ENCODE measurements around the gene TXNDC15.

- TF ChIP-seq, protein P1, sequence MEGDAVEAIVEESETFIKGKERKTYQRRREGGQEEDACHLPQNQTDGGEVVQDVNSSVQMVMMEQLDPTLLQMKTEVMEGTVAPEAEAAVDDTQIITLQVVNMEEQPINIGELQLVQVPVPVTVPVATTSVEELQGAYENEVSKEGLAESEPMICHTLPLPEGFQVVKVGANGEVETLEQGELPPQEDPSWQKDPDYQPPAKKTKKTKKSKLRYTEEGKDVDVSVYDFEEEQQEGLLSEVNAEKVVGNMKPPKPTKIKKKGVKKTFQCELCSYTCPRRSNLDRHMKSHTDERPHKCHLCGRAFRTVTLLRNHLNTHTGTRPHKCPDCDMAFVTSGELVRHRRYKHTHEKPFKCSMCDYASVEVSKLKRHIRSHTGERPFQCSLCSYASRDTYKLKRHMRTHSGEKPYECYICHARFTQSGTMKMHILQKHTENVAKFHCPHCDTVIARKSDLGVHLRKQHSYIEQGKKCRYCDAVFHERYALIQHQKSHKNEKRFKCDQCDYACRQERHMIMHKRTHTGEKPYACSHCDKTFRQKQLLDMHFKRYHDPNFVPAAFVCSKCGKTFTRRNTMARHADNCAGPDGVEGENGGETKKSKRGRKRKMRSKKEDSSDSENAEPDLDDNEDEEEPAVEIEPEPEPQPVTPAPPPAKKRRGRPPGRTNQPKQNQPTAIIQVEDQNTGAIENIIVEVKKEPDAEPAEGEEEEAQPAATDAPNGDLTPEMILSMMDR (IDR thresholded peaks at IDR 0.05; ENCODE audit: insufficient read depth, low read length), result no peak
- TF ChIP-seq GABPA (IDR thresholded peaks at IDR 0.05; ENCODE audit: low read depth) (no peak), POLR2AphosphoS5 (IDR thresholded peaks at IDR 0.05; ENCODE audit: low read depth) (no peak), SPI1 (IDR thresholded peaks at IDR 0.05; ENCODE audit: borderline replicate concordance, low read depth) (no peak), REST (IDR thresholded peaks at IDR 0.05; ENCODE audit: insufficient replicate concordance, low read depth) (no peak)
These were observed 65.3 kb downstream of the TXNDC15 start for GRCh38 chr5:134939500-134939899.

Measured in HL-60 (cell line).